WTC11 (cell line): ENCODE measurements around the gene FABP7.
"Not testable (repeated sequence)": the region's sequence is repeated elsewhere in the genome, so short reads cannot be mapped to it uniquely, and the experiment has no call there.

Source experiments
- ATF3 ChIP-seq: sonication (generic); formaldehyde crosslinking; conservative IDR thresholded peaks from 2 replicates; pipeline ENCODE4 v1.8.1; 2022; ENCODE audit warnings: mild to moderate bottlenecking, missing genetic modification reagents
- CTCF ChIP-seq: fragments of 200-600 bp; IDR thresholded peaks from 2 replicates; pipeline ENCODE4 v1.8.0; 2022; ENCODE audit warnings: antibody characterized with exemption
- FOXJ3 ChIP-seq: sonication (generic); formaldehyde crosslinking; IDR thresholded peaks from 2 replicates; pipeline ENCODE4 v1.9.0; 2021; ENCODE audit warnings: missing genetic modification reagents, mild to moderate bottlenecking, borderline replicate concordance
- JUN ChIP-seq: sonication (generic); formaldehyde crosslinking; IDR thresholded peaks from 2 replicates; pipeline ENCODE4 v1.8.0; 2023; ENCODE audit warnings: mild to moderate bottlenecking, missing genetic modification reagents
- RELA ChIP-seq: sonication (generic); formaldehyde crosslinking; IDR thresholded peaks from 2 replicates; pipeline ENCODE4 v1.8.1; 2022; ENCODE audit warnings: missing genetic modification reagents, mild to moderate bottlenecking, borderline replicate concordance
- ZNF512 ChIP-seq: sonication (generic); formaldehyde crosslinking; IDR thresholded peaks from 2 replicates; pipeline ENCODE4 v1.8.1; 2022; ENCODE audit warnings: missing genetic modification reagents, borderline replicate concordance
- ZNF532 ChIP-seq: fragments of 250-450 bp; sonication (Bioruptor Pico); IDR thresholded peaks from 2 replicates; pipeline ENCODE4 v1.9.0; 2021; ENCODE audit warnings: mild to moderate bottlenecking, borderline replicate concordance

GRCh38 chr6:122744247-122744646 is 35.3 kb upstream of the FABP7 start:
- TF ChIP-seq ZNF512; CTCF; RELA (CRISPR knock-in tag); JUN (CRISPR knock-in tag); FOXJ3 (CRISPR knock-in tag); ATF3 (CRISPR knock-in tag); ZNF532 (CRISPR knock-in tag): not testable (repeated sequence)
